IMR-90 (cell line): ENCODE measurements around the gene EDN2. TPM values are rescaled to one million over a fixed set of nuclear protein-coding genes. Genes with fewer than 3 reads are reported as not detected.

Experiments used
- ATAC-seq: fragments of 200-7000 bp; cut with Tn5 transposase; 2 replicates; pipeline ENCODE4 v1.9.1; 2020; ENCODE audit warnings: low read depth, mild to moderate bottlenecking, moderate library complexity
- BruUV-seq: library from RNA; stranded (reverse); fragments of 400-500 nt; replicated peaks from 2 replicates; lab custom pipeline; 2021; lab: Mats Ljungman, UMichigan
- CTCF ChIA-PET: fragments of 300-600 bp; formaldehyde crosslinking; extraction: SDS; loops from one replicate; lab custom pipeline; 2021; ENCODE audit warnings: antibody characterized with exemption; lab: Yijun Ruan, JAX
- POLR2A ChIA-PET: fragments of 300-600 bp; sonication (Branson Sonifier 250); formaldehyde crosslinking; loops from one replicate; lab custom pipeline; 2022; ENCODE audit warnings: antibody characterized with exemption; ENCODE audit not compliant: unreplicated experiment; lab: Charles Lee
- DNase-seq: peaks from one replicate; pipeline ENCODE4 v3.0.0; 2013
- H2AFZ ChIP-seq: replicated peaks from 2 replicates; pipeline ENCODE3; 2013; ENCODE audit warnings: low read length, mild to moderate bottlenecking; ENCODE audit not compliant: poor library complexity
- H2AK5ac ChIP-seq: 2 replicates; pipeline ENCODE4 v1.6.1; 2013; ENCODE audit warnings: low read depth, low read length, inconsistent platforms
- H2AK9ac ChIP-seq: replicated peaks from 2 replicates; pipeline ENCODE3; 2013; ENCODE audit warnings: mild to moderate bottlenecking, low read depth, low read length, moderate library complexity; ENCODE audit not compliant: poor library complexity
- H2BK120ac ChIP-seq: 2 replicates; pipeline ENCODE4 v1.6.1; 2013; ENCODE audit warnings: low read depth, low read length, inconsistent platforms
- H2BK15ac ChIP-seq: 3 replicates; pipeline ENCODE4 v1.6.1; 2013; ENCODE audit warnings: low read depth, low read length, inconsistent platforms
- H2BK20ac ChIP-seq: 2 replicates; pipeline ENCODE4 v1.6.1; 2013; ENCODE audit warnings: low read depth, mild to moderate bottlenecking, inconsistent platforms, low read length, moderate library complexity
- H2BK5ac ChIP-seq: 2 replicates; pipeline ENCODE4 v1.6.1; 2013; ENCODE audit warnings: mild to moderate bottlenecking, low read depth, low read length, inconsistent platforms; ENCODE audit not compliant: poor library complexity, severe bottlenecking
- H3K14ac ChIP-seq: replicated peaks from 2 replicates; pipeline ENCODE4 v1.6.1; 2013; ENCODE audit warnings: low read depth, low read length, inconsistent platforms
- H3K18ac ChIP-seq: 2 replicates; pipeline ENCODE4 v1.6.1; 2013; ENCODE audit warnings: low read depth, low read length, control low read depth
- H3K23ac ChIP-seq: 2 replicates; pipeline ENCODE4 v1.6.1; 2013; ENCODE audit warnings: low read depth, low read length, inconsistent platforms
- H3K27ac ChIP-seq: 2 replicates; pipeline ENCODE4 v1.5.1; 2013; ENCODE audit warnings: mild to moderate bottlenecking, control low read depth, low read length; ENCODE audit not compliant: insufficient read depth
- H3K27me3 ChIP-seq: 2 replicates; pipeline ENCODE4 v1.6.1; 2013; ENCODE audit warnings: low read length; ENCODE audit not compliant: control insufficient read depth, insufficient read depth
- H3K36me3 ChIP-seq: 2 replicates; pipeline ENCODE4 v1.6.1; 2013; ENCODE audit warnings: low read length, mixed read lengths; ENCODE audit not compliant: control insufficient read depth, insufficient read depth
- H3K4ac ChIP-seq: 2 replicates; pipeline ENCODE4 v1.6.1; 2013; ENCODE audit warnings: low read depth, low read length, inconsistent platforms
- H3K4me1 ChIP-seq: 2 replicates; pipeline ENCODE4 v1.6.1; 2013; ENCODE audit warnings: low read length, mixed read lengths; ENCODE audit not compliant: control insufficient read depth, insufficient read depth
- H3K4me2 ChIP-seq: 2 replicates; pipeline ENCODE4 v1.6.1; 2013; ENCODE audit warnings: low read depth, mild to moderate bottlenecking, control low read depth, low read length, moderate library complexity
- H3K4me3 ChIP-seq: 2 replicates; pipeline ENCODE4 v1.5.1; 2013; ENCODE audit warnings: low read depth, mild to moderate bottlenecking, control low read depth, low read length, moderate library complexity; ENCODE audit not compliant: insufficient read depth
- H3K56ac ChIP-seq: 2 replicates; pipeline ENCODE4 v1.6.1; 2013; ENCODE audit warnings: low read length, inconsistent platforms; ENCODE audit not compliant: insufficient read depth; ENCODE audit errors: extremely low read depth
- H3K79me1 ChIP-seq, 2 experiments: 2 replicates each; pipeline ENCODE4 v1.6.1; 2013; ENCODE audit warnings: low read length in 2 of 2, inconsistent platforms in 1 of 2, low read depth in 1 of 2
- H3K9ac ChIP-seq: 2 replicates; pipeline ENCODE4 v1.6.1; 2013; ENCODE audit warnings: low read depth, low read length, control low read depth
- H3K9me1 ChIP-seq: 2 replicates; pipeline ENCODE4 v1.6.1; 2013; ENCODE audit warnings: low read length, inconsistent platforms; ENCODE audit not compliant: insufficient read depth
- H3K9me3 ChIP-seq: 2 replicates; pipeline ENCODE4 v1.6.1; 2013; ENCODE audit warnings: low read length; ENCODE audit not compliant: control insufficient read depth, insufficient read depth
- H4K20me1 ChIP-seq: 2 replicates; pipeline ENCODE4 v1.6.1; 2013; ENCODE audit warnings: low read length, inconsistent platforms; ENCODE audit not compliant: insufficient read depth
- H4K5ac ChIP-seq: 2 replicates; pipeline ENCODE4 v1.6.1; 2013; ENCODE audit warnings: mild to moderate bottlenecking, low read depth, low read length, control low read depth
- H4K8ac ChIP-seq, 2 experiments: 2 replicates each; pipeline ENCODE4 v1.6.1; 2013; ENCODE audit warnings: low read depth in 2 of 2, low read length in 2 of 2, control low read depth in 1 of 2, inconsistent platforms in 1 of 2
- H4K91ac ChIP-seq: 2 replicates; pipeline ENCODE4 v1.6.1; 2013; ENCODE audit warnings: low read depth, low read length, inconsistent platforms; ENCODE audit not compliant: insufficient read depth
- BHLHE40 ChIP-seq: fragments of 150-350 bp; IDR thresholded peaks from 2 replicates; pipeline ENCODE4 v1.6.1; 2016; ENCODE audit warnings: mild to moderate bottlenecking, low read depth, low read length
- CHD1 ChIP-seq: IDR thresholded peaks from 2 replicates; pipeline ENCODE4 v1.6.1; 2012; ENCODE audit warnings: low read depth, low read length, improper control_type of control experiment
- FOS ChIP-seq: fragments of 150-350 bp; IDR thresholded peaks from 2 replicates; pipeline ENCODE4 v1.6.1; 2016; ENCODE audit warnings: low read depth, low read length
- MXI1 ChIP-seq: IDR thresholded peaks from 2 replicates; pipeline ENCODE4 v1.6.1; 2012; ENCODE audit warnings: low read depth, mild to moderate bottlenecking, low read length, moderate library complexity, borderline replicate concordance
- POLR2A ChIP-seq: IDR thresholded peaks from 2 replicates; pipeline ENCODE4 v1.6.1; 2012; ENCODE audit warnings: mild to moderate bottlenecking, low read depth, low read length
- RCOR1 ChIP-seq: IDR thresholded peaks from 2 replicates; pipeline ENCODE4 v1.6.1; 2012; ENCODE audit warnings: mild to moderate bottlenecking, low read length, improper control_type of control experiment; ENCODE audit not compliant: insufficient replicate concordance
- RFX5 ChIP-seq: IDR thresholded peaks from 2 replicates; pipeline ENCODE4 v1.8.0; 2012; ENCODE audit warnings: low read depth, mild to moderate bottlenecking, low read length, moderate library complexity
- WGBS, 2 experiments: methylation state at CpG; one replicate each; pipeline versions ENCODE4 v1.1.5 to v1.1.7; 2013; ENCODE audit warnings: missing lambda C conversion rate in 2 of 2; ENCODE audit not compliant: insufficient read length in 1 of 2; ENCODE audit errors: extremely low coverage in 2 of 2; 5-methylcytosine and 5-hydroxymethylcytosine counted together
- dilution Hi-C: fragments of 300-500 bp; cut with HindIII; formaldehyde crosslinking; loops from one replicate; pipeline ENCODE4 v1.14.3; 2018; ENCODE audit warnings: low sequenced_read_pairs; ENCODE audit not compliant: unreplicated experiment
- in situ Hi-C: fragments of 300-500 bp; cut with MboI; formaldehyde crosslinking; loops from 3 replicates; pipeline ENCODE4 v1.14.3; 2019; ENCODE audit warnings: low sequenced_read_pairs, inconsistent platforms, mixed read lengths
- intact Hi-C: fragments of 100-400 bp; cut with micrococcal nuclease; formaldehyde crosslinking; loops from 2 replicates; pipeline ENCODE4 v1.10.0; 2022
- polyA plus RNA-seq, 3 experiments: library from polyadenylated mRNA; depleted of rRNA; stranded (reverse); fragments of >200 nt; gene quantifications; 2 replicates each; pipeline ENCODE4 v1.2.3, GENCODE V29; 2012; ENCODE audit warnings: low replicate concordance in 1 of 3
- total RNA-seq: library from RNA; depleted of rRNA; stranded (reverse); fragments of >200 nt; gene quantifications from 2 replicates; pipeline ENCODE4 v1.2.3, GENCODE V29; 2012
- TF ChIP-seq, protein P1 (sequence below): conservative IDR thresholded peaks from 2 replicates; pipeline ENCODE4 v1.5.1; 2012; ENCODE audit warnings: mild to moderate bottlenecking, low read depth, low read length, improper control_type of control experiment

Gene EDN2
- total and polyA plus RNA-seq, 2 of the 4 experiments (the other 2 are of a cell fraction): 0.27 TPM; not detected in 1

DNA sequence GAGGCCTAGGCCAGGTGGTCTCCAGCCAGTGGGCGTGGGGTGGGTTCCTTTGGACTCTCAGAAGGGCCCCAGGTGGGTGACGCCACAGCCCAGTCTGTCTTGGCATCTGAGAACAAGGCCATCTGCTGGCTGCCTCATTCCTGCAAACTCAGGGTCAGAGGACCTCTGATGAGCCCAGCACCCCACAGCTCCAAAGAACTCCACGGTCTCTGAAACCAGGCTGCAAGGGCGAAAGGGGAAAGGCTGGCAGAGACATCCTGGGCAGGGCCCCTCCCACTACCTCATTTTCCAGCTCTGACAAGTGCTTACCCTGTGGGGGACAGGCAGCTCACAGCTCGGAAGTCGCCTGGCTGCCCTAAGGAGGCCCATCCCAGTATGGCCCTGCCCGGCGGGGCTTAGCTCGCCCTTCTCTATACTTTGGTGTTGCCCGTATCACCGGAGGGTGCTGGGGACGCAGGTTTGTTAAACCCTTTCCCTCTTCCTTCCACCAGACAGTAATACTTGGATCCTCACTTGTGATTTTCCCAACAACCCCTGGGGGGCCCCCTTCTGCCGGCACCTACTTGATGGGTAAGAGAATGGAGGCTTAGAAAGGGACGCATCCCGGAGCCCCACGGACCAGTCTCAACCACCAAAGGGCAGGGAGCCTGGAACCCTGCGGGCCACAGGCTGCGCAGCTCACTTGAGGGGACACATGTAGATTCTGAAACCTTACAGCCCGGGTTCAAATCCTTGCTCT lies 10.9 kb upstream of the EDN2 start:
- H3K27ac ChIP-seq: peak overlapping the region; percentile 56
- H3K4ac ChIP-seq: peak overlapping the region; percentile 98
- H3K4me2 ChIP-seq: peak overlapping the region; percentile 39; the same call in 1 of the 2 replicates
- in situ Hi-C loops (no loop called here), dilution Hi-C loops (no loop called here), intact Hi-C loops (no loop called here)
- BruUV-seq: no TSS peak
- H3K4me1 ChIP-seq: peaks cover 22% of the 10 kb centered on the region
- peaks cover 31% of the 10 kb centered on the region for H3K9me1 ChIP-seq
- 100% methylated on average over 1 of the region's 19 CpGs; no CpG with 5 or more reads in 1 of the 2 experiments for WGBS, 2 experiments
- H3K36me3 ChIP-seq: no peaks in the 10 kb centered on the region
- peak overlapping the region; percentile 97 for H3K14ac ChIP-seq
- no peak overlapping the region for H3K4me3 ChIP-seq
- peak overlapping the region; percentile 99 for H4K91ac ChIP-seq
- H2AFZ ChIP-seq: peak overlapping the region; percentile 82
- peak overlapping the region; percentile 95 for H2BK20ac ChIP-seq
- H2BK5ac ChIP-seq: peak overlapping the region; percentile 18
- peak overlapping the region; percentile 83 for H3K18ac ChIP-seq
- H2BK15ac ChIP-seq: peak overlapping the region; percentile 100
- DNase-seq (peak; percentile 21), ATAC-seq (peak; percentile 3)
- peak overlapping the region; percentile 88 for H4K5ac ChIP-seq
- CTCF ChIA-PET: interaction anchor here (0.9 kb wide), 1 partner anchor 16 kb away, joined by 3 read pairs; no protein-coding TSS in a partner anchor
- peak overlapping the region; percentile 95 for H3K23ac ChIP-seq
- no peaks in the 10 kb centered on the region for H3K27me3 ChIP-seq
- H4K20me1 ChIP-seq: no peaks in the 10 kb centered on the region; the same call in 1 of the 2 replicates
- no peak for TF ChIP-seq FOS
- no peak for TF ChIP-seq POLR2A
- TF ChIP-seq BHLHE40: no peak
- no peak for TF ChIP-seq CHD1
- TF ChIP-seq, protein P1, sequence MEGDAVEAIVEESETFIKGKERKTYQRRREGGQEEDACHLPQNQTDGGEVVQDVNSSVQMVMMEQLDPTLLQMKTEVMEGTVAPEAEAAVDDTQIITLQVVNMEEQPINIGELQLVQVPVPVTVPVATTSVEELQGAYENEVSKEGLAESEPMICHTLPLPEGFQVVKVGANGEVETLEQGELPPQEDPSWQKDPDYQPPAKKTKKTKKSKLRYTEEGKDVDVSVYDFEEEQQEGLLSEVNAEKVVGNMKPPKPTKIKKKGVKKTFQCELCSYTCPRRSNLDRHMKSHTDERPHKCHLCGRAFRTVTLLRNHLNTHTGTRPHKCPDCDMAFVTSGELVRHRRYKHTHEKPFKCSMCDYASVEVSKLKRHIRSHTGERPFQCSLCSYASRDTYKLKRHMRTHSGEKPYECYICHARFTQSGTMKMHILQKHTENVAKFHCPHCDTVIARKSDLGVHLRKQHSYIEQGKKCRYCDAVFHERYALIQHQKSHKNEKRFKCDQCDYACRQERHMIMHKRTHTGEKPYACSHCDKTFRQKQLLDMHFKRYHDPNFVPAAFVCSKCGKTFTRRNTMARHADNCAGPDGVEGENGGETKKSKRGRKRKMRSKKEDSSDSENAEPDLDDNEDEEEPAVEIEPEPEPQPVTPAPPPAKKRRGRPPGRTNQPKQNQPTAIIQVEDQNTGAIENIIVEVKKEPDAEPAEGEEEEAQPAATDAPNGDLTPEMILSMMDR: peak; percentile 34; the same call in 1 of the 2 replicates
- TF ChIP-seq RFX5: no peak
- no peak for TF ChIP-seq MXI1
- no peak for TF ChIP-seq RCOR1
- H2AK9ac ChIP-seq: peak overlapping the region; percentile 99
- no peaks in the 10 kb centered on the region for H3K79me1 ChIP-seq
- peak overlapping the region; percentile 100 for H2AK5ac ChIP-seq
- H3K9me3 ChIP-seq: no peaks in the 10 kb centered on the region
- peak overlapping the region; percentile 59 for H3K56ac ChIP-seq
- H3K9ac ChIP-seq: peak overlapping the region; percentile 63
- POLR2A ChIA-PET: no interaction called here
- peak overlapping the region; percentile 87 to 98 for H4K8ac ChIP-seq
- H2BK120ac ChIP-seq: peak overlapping the region; percentile 93
